Endothelial cell of umbilical vein (primary cell): ENCODE data around the gene MFSD6. TPM values are rescaled to one million over a fixed set of nuclear protein-coding genes. Genes with fewer than 3 reads are reported as not detected.

Experiments
- BruUV-seq: library from RNA; stranded (reverse); fragments of 400-500 nt; replicated peaks from 2 replicates; lab custom pipeline; 2021; lab: Mats Ljungman, UMichigan
- CTCF ChIA-PET: fragments of 300-600, 350-600 bp; sonication (Branson Sonifier 250); formaldehyde crosslinking; loops from one replicate; lab custom pipeline; 2021; ENCODE audit warnings: antibody characterized with exemption, inconsistent platforms; lab: Charles Lee
- POLR2A ChIA-PET: fragments of 300-600, 350-600 bp; sonication (Branson Sonifier 250); formaldehyde crosslinking; loops from one replicate; lab custom pipeline; 2021; ENCODE audit warnings: antibody characterized with exemption, inconsistent platforms; lab: Charles Lee
- DNase-seq: peaks from one replicate; pipeline ENCODE4 v3.0.0-alpha.2; 2011; ENCODE audit warnings: low read depth, low spot score
- FAIRE-seq: peaks from 2 replicates; lab custom pipeline; 2011; peaks lifted over from hg19 to GRCh38; lab: Jason Lieb, UNC
- H2AFZ ChIP-seq: 2 replicates; pipeline ENCODE4 v1.6.0; 2012; ENCODE audit warnings: low read depth, low read length, control low read depth, inconsistent platforms
- H3K27ac ChIP-seq: 2 replicates; pipeline ENCODE4 v1.5.1; 2011; ENCODE audit warnings: low read depth, mild to moderate bottlenecking, control low read depth, low read length, moderate library complexity; ENCODE audit not compliant: insufficient read depth
- H3K27me3 ChIP-seq, 2 experiments: 2 replicates each; pipeline versions ENCODE4 v1.6.0 to v1.6.1; 2011; ENCODE audit warnings: low read length in 2 of 2, mixed read lengths in 1 of 2; ENCODE audit not compliant: control insufficient read depth in 2 of 2, insufficient read depth in 2 of 2
- H3K36me3 ChIP-seq, 2 experiments: 2 replicates in 1 of 2; 3 replicates in 1 of 2; pipeline ENCODE4 v1.5.1; 2011; ENCODE audit warnings: low read length in 2 of 2, mild to moderate bottlenecking in 1 of 2, moderate library complexity in 1 of 2; ENCODE audit not compliant: control insufficient read depth in 2 of 2, insufficient read depth in 2 of 2; ENCODE audit errors: extremely low read depth in 1 of 2
- H3K4me1 ChIP-seq: 3 replicates; pipeline ENCODE4 v1.5.1; 2011; ENCODE audit warnings: mild to moderate bottlenecking, low read length; ENCODE audit not compliant: control insufficient read depth, insufficient read depth; ENCODE audit errors: extremely low read depth
- H3K4me2 ChIP-seq: 2 replicates; pipeline ENCODE4 v1.6.1; 2011; ENCODE audit warnings: low read length, control low read depth, mixed read lengths; ENCODE audit not compliant: insufficient read depth
- H3K4me3 ChIP-seq, 3 experiments: fragments of 200-600 bp in 1 of 3; sonication (generic), shearing (Covaris generic) in 1 of 3; replicated peaks in 1 of 3; 2 replicates each; pipeline ENCODE4 v1.5.1; 2011 to 2016; ENCODE audit warnings: control low read depth in 3 of 3, low read length in 3 of 3, mild to moderate bottlenecking in 2 of 3, inconsistent platforms in 1 of 3, low read depth in 1 of 3, moderate library complexity in 1 of 3; ENCODE audit not compliant: insufficient read depth in 1 of 3
- H3K79me2 ChIP-seq: 2 replicates; pipeline ENCODE4 v1.6.0; 2012; ENCODE audit warnings: low read length, inconsistent platforms; ENCODE audit not compliant: control insufficient read depth, insufficient read depth
- H3K9ac ChIP-seq: replicated peaks from 2 replicates; pipeline ENCODE3; 2011; ENCODE audit warnings: low read length, control low read depth; ENCODE audit not compliant: insufficient read depth; ENCODE audit errors: extremely low read depth
- H3K9me1 ChIP-seq: replicated peaks from 3 replicates; pipeline ENCODE4 v1.6.0; 2011; ENCODE audit warnings: mild to moderate bottlenecking, low read length; ENCODE audit not compliant: control insufficient read depth, insufficient read depth; ENCODE audit errors: extremely low read depth
- H3K9me3 ChIP-seq: replicated peaks from 2 replicates; pipeline ENCODE4 v1.5.1; 2012; ENCODE audit warnings: low read length, inconsistent platforms; ENCODE audit not compliant: control insufficient read depth, insufficient read depth
- H4K20me1 ChIP-seq: replicated peaks from 2 replicates; pipeline ENCODE3; 2011; ENCODE audit warnings: mild to moderate bottlenecking, low read length; ENCODE audit not compliant: control insufficient read depth, insufficient read depth; ENCODE audit errors: extremely low read depth
- FOS ChIP-seq: IDR thresholded peaks from 2 replicates; pipeline ENCODE4 v1.6.1; 2011; ENCODE audit warnings: mild to moderate bottlenecking, low read length, moderate library complexity, borderline replicate concordance; ENCODE audit not compliant: insufficient read depth
- GATA2 ChIP-seq: IDR thresholded peaks from 2 replicates; pipeline ENCODE4 v1.7.0; 2011; ENCODE audit warnings: low read depth, mild to moderate bottlenecking, moderate library complexity, mixed read lengths, low read length; ENCODE audit not compliant: insufficient read length, insufficient read depth
- JUN ChIP-seq: IDR thresholded peaks from 2 replicates; pipeline ENCODE4 v1.6.1; 2011; ENCODE audit warnings: borderline replicate concordance, low read depth; ENCODE audit not compliant: insufficient read length, insufficient read depth
- MYC ChIP-seq: IDR thresholded peaks from one replicate; pipeline ENCODE4 v1.6.1; 2011; ENCODE audit warnings: mild to moderate bottlenecking, low read depth, low read length
- POLR2A ChIP-seq: IDR thresholded peaks from 2 replicates; pipeline ENCODE4 v1.6.1; 2012; ENCODE audit warnings: low read depth, mild to moderate bottlenecking, control low read depth, low read length
- dilution Hi-C: fragments of 300-500 bp; cut with MboI; formaldehyde crosslinking; loops from one replicate; pipeline ENCODE4 v1.15.0; 2019; ENCODE audit warnings: low sequenced_read_pairs; ENCODE audit not compliant: extremely low pct_ligation_motif_present
- intact Hi-C: fragments of 100-400 bp; cut with micrococcal nuclease; formaldehyde crosslinking; loops from one replicate; pipeline ENCODE4 v1.10.0; 2022
- polyA plus RNA-seq, 4 experiments: library from polyadenylated mRNA; depleted of rRNA in 3 of 4; stranded (reverse) in 3 of 4; unstranded in 1 of 4; fragments of >200 nt; gene quantifications; 2 replicates each; pipeline versions ENCODE4 v1.2.1 to v1.2.3, GENCODE V29; 2011 to 2012; ENCODE audit warnings: missing spikeins in 1 of 4
- total RNA-seq: library from RNA; stranded (reverse); gene quantifications from 2 replicates; pipeline ENCODE4 v1.2.3, GENCODE V29; 2021
- TF ChIP-seq, protein P1 (sequence below), 2 donors: IDR thresholded peaks; 1 replicate in 1 of 2; 2 replicates in 1 of 2; pipeline ENCODE4 v1.5.1; 2011; ENCODE audit warnings: low read length in 2 of 2, mild to moderate bottlenecking in 2 of 2, moderate library complexity in 2 of 2, control low read depth in 1 of 2, inconsistent platforms in 1 of 2, low read depth in 1 of 2; ENCODE audit not compliant: insufficient read depth in 1 of 2; ENCODE audit errors: extremely low read depth in 1 of 2
- TF ChIP-seq, protein P2 (sequence below): IDR thresholded peaks from 2 replicates; pipeline ENCODE4 v1.6.1; 2011; ENCODE audit not compliant: insufficient read depth, insufficient read length

The MFSD6 gene
- total and polyA plus RNA-seq, 2 donors (not counting 3 experiments of a cell fraction or from before 2014, with no cell fraction given): 4.3 to 4.5 TPM

- Histone ChIP-seq H3K4me1 (no peaks in the 10 kb centered on the region), H3K36me3 (peaks cover 3 to 5% of the 10 kb centered on the region in 2 experiments), H3K27me3 (no peaks in the 10 kb centered on the region), H3K27ac (no peak overlapping the region), H3K4me3 (no peak overlapping the region), H3K79me2 (no peaks in the 10 kb centered on the region), H4K20me1 (peaks cover 2% of the 10 kb centered on the region), H3K9me3 (no peaks in the 10 kb centered on the region), H3K9me1 (no peaks in the 10 kb centered on the region), H3K9ac (no peak overlapping the region), H3K4me2 (no peak overlapping the region), H2AFZ (no peak overlapping the region)
- POLR2A ChIA-PET: no interaction called here
- dilution Hi-C loops: no loop called here
- BruUV-seq: no TSS peak
- TF ChIP-seq, protein P1, sequence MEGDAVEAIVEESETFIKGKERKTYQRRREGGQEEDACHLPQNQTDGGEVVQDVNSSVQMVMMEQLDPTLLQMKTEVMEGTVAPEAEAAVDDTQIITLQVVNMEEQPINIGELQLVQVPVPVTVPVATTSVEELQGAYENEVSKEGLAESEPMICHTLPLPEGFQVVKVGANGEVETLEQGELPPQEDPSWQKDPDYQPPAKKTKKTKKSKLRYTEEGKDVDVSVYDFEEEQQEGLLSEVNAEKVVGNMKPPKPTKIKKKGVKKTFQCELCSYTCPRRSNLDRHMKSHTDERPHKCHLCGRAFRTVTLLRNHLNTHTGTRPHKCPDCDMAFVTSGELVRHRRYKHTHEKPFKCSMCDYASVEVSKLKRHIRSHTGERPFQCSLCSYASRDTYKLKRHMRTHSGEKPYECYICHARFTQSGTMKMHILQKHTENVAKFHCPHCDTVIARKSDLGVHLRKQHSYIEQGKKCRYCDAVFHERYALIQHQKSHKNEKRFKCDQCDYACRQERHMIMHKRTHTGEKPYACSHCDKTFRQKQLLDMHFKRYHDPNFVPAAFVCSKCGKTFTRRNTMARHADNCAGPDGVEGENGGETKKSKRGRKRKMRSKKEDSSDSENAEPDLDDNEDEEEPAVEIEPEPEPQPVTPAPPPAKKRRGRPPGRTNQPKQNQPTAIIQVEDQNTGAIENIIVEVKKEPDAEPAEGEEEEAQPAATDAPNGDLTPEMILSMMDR (IDR thresholded peaks at IDR 0.05; ENCODE audit: extremely low read depth in 1 of 2, insufficient read depth in 1 of 2, low read depth in 1 of 2, low read length in 2 of 2): no peak
- TF ChIP-seq MYC: no peak
- TF ChIP-seq FOS: no peak
- TF ChIP-seq POLR2A: no peak
- TF ChIP-seq, protein P2, sequence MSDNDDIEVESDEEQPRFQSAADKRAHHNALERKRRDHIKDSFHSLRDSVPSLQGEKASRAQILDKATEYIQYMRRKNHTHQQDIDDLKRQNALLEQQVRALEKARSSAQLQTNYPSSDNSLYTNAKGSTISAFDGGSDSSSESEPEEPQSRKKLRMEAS: no peak
- no peak for TF ChIP-seq JUN
- TF ChIP-seq GATA2: no peak
- DNase-seq (no peak), FAIRE-seq (no peak)
- intact Hi-C loops: no loop called here
- CTCF ChIA-PET: interaction anchor here (1.0 kb wide), 1 partner anchor 46 kb away, joined by 3 read pairs; the partner anchor contains the start of gene HIBCH
These were observed 42.5 kb upstream of the MFSD6 start for GRCh38 chr2:190365499-190366204.
